ENCODE results near the gene TNFSF10. TPM values are rescaled to one million over a fixed set of nuclear protein-coding genes. Genes with fewer than 3 reads are reported as not detected.
"Not testable (repeated sequence)": the region's sequence is repeated elsewhere in the genome, so short reads cannot be mapped to it uniquely, and the experiment has no call there.

The TNFSF10 gene
- total and polyA plus RNA-seq, 2 of the 8 experiments (the other 6 are each of a cell fraction or from before 2014, with no cell fraction given), result 0.06 TPM; not detected in 1

GRCh38 chr3:172490198-172490669, 33.0 kb downstream of the TNFSF10 start:
- H3K9me3 ChIP-seq (ENCODE audit: insufficient read depth in 2 of 2, low read depth in 1 of 2, low read length in 1 of 2); H4K91ac ChIP-seq (replicated peaks; ENCODE audit: insufficient read length, low read length); H3K9ac ChIP-seq (replicated peaks in 1 of 4; ENCODE audit: extremely low read depth in 1 of 4, low read depth in 3 of 4, low read length in 3 of 4); H3K27ac ChIP-seq (ENCODE audit: low read depth, low read length); H3K56ac ChIP-seq (replicated peaks; ENCODE audit: insufficient read length, low read depth, low read length); H4K5ac ChIP-seq (ENCODE audit: insufficient read length, low read depth, low read length); H3K4me1 ChIP-seq (replicated peaks in 1 of 4; ENCODE audit: control insufficient read depth in 3 of 4, insufficient read depth in 4 of 4, low read length in 3 of 4); H3K23me2 ChIP-seq (ENCODE audit: low read depth, low read length); H3K79me2 ChIP-seq (ENCODE audit: control insufficient read depth in 1 of 2, insufficient read depth in 2 of 2, low read length in 2 of 2); H2BK120ac ChIP-seq (replicated peaks; ENCODE audit: low read depth, low read length); H4K20me1 ChIP-seq (replicated peaks in 1 of 2; ENCODE audit: control insufficient read depth in 1 of 2, insufficient read depth in 2 of 2, low read length in 2 of 2); H3K18ac ChIP-seq (ENCODE audit: extremely low read depth, low read length); H4K8ac ChIP-seq (ENCODE audit: extremely low read depth, insufficient read depth, low read length); H2BK15ac ChIP-seq (ENCODE audit: low read length); H3K36me3 ChIP-seq (ENCODE audit: control insufficient read depth in 2 of 4, insufficient read depth in 4 of 4, low read length in 3 of 4); H3K27me3 ChIP-seq (replicated peaks in 1 of 4; ENCODE audit: control insufficient read depth in 3 of 4, extremely low read depth in 1 of 4, insufficient read depth in 3 of 4, low read length in 3 of 4); H3K14ac ChIP-seq (ENCODE audit: insufficient read length); H3K4ac ChIP-seq (replicated peaks; ENCODE audit: insufficient read length, low read depth, low read length); H3K4me3 ChIP-seq (ENCODE audit: extremely low read depth in 1 of 4, insufficient read depth in 2 of 4, low read depth in 3 of 4, low read length in 4 of 4); H3K23ac ChIP-seq (ENCODE audit: insufficient read length); H2BK5ac ChIP-seq (ENCODE audit: low read depth, low read length); H2AK5ac ChIP-seq (ENCODE audit: low read depth, low read length); H3K79me1 ChIP-seq (ENCODE audit: low read depth, low read length); H2BK20ac ChIP-seq (ENCODE audit: low read length); H3K4me2 ChIP-seq (ENCODE audit: insufficient read depth in 1 of 2, low read depth in 2 of 2, low read length in 2 of 2); H2AFZ ChIP-seq (ENCODE audit: low read length); H2BK12ac ChIP-seq (ENCODE audit: low read depth, low read length): not testable (repeated sequence)
- peak; percentile 70 for FAIRE-seq
- TF ChIP-seq RAD21 (IDR thresholded peaks at IDR 0.05 in 1 of 2, conservative IDR thresholded peaks at IDR 0.05 in 1 of 2; ENCODE audit: low read depth in 2 of 2, low read length in 2 of 2) (peak; percentile 68 to 69), MAFK (IDR thresholded peaks at IDR 0.05; ENCODE audit: low read depth, low read length) (0 out of 2 replicates have a peak, but pooled peaks have one; percentile 18), BACH1 (IDR thresholded peaks at IDR 0.05; ENCODE audit: low read length) (peak; percentile 57), CTCF (IDR thresholded peaks at IDR 0.05; ENCODE audit: control extremely low read depth in 1 of 3, insufficient read depth in 1 of 3, low read depth in 1 of 3, low read length in 3 of 3) (peak in 2 of 3 experiments; percentile 69 to 71; a peak in 3 of 4 replicates)
- 46% methylated on average over 4 of the region's 4 CpGs; no CpG with 5 or more reads in 1 of the 2 experiments for WGBS, 2 experiments (ENCODE audit: extremely low coverage in 1 of 2, insufficient coverage in 1 of 2, insufficient read length in 1 of 2, insufficient replicate concordance in 2 of 2, low coverage in 1 of 2, low lambda C conversion rate in 2 of 2, missing lambda C conversion rate in 1 of 2)
- CTCF ChIA-PET (ENCODE audit: partially characterized antibody), result interaction anchor here (0.6 to 1.3 kb wide), 7 partner anchors 17 to 646 kb away, joined by 3 to 5 read pairs (median 3); no protein-coding TSS in a partner anchor
- POLR2A ChIA-PET (ENCODE audit: partially characterized antibody), result interaction anchor here (0.7 kb wide), 1 partner anchor 106 kb away, joined by 3 read pairs; no protein-coding TSS in a partner anchor
- DNase-seq (ENCODE audit: low read depth in 1 of 2, low spot score in 2 of 2), result peak in 1 of 2 experiments; percentile 70

Data from H1 (cell line).